ENCODE results near the gene TMEM256.

DNA sequence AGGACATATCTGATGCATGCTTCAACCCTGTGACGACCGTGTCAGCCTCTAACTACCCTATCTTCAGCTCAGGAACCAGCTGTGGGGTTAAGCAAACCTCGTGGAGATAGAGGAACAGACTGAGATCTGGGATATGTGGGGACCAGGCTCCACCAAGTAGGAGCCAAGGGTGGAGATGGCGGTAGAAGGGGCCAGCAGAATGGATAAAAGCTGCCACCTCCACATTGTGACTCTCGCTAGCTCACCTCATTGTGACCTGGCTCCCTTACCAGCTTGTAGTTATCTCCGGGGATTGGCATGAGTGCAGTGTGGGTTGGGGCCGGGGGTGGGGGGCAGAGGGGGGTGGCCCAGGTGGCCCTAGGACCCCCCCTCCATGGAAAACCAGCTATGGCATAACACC lies 21.4 kb upstream of the TMEM256 start, which contains the start of gene SPEM2:
- TF ChIP-seq POLR2A (IDR thresholded peaks at IDR 0.05; ENCODE audit: low read length) (no peak), GATA1 (IDR thresholded peaks at IDR 0.05; ENCODE audit: low read depth, low read length) (no peak)
